GM21390 (cell line): Measurements from ENCODE around the gene NUFIP1.
"Not testable (repeated sequence)": the region's sequence is repeated elsewhere in the genome, so short reads cannot be mapped to it uniquely, and the experiment has no call there.

ENCODE experiments used
- ATAC-seq: cut with Tn5 transposase; IDR thresholded peaks from one replicate; pipeline ENCODE4 v1.9.1; 2021; ENCODE audit not compliant: unreplicated experiment

NUFIP1 gene

GRCh38 chr13:44989071-44989889 lies at the start of gene NUFIP1, which contains the start of gene GPALPP1:
Gene NUFIP1, minus strand, starts transcription at chr13:44989471. Its CDS starts 35 bp downstream, at chr13:44989436.
Gene GPALPP1, plus strand, starts transcription at chr13:44989538. Its CDS starts 117 bp downstream, at chr13:44989655.
- peak; percentile 96 for ATAC-seq

GRCh38 chr13:45036206-45036605 lies 46.9 kb upstream of the NUFIP1 start:
- ATAC-seq = no peak

- ATAC-seq = no peak
Observed at GRCh38 chr13:45034342-45034741, 45.1 kb upstream of the NUFIP1 start.

GRCh38 chr13:45024847-45025246 lies 35.6 kb upstream of the NUFIP1 start:
- no peak for ATAC-seq

GRCh38 chr13:45021250-45021649 lies 32.0 kb upstream of the NUFIP1 start:
- ATAC-seq = no peak

GRCh38 chr13:45019981-45020380 lies 30.7 kb upstream of the NUFIP1 start:
- not testable (repeated sequence) for ATAC-seq

GRCh38 chr13:45016792-45017425 lies 27.6 kb upstream of the NUFIP1 start:
- no peak for ATAC-seq

GRCh38 chr13:45015300-45015699 lies 26.0 kb upstream of the NUFIP1 start:
- ATAC-seq = no peak

- no peak for ATAC-seq
Observed at GRCh38 chr13:45011198-45011597, 21.9 kb upstream of the NUFIP1 start.

- no peak for ATAC-seq
Observed at GRCh38 chr13:45007823-45008222, 18.6 kb upstream of the NUFIP1 start.

- ATAC-seq = no peak
Observed at GRCh38 chr13:45007225-45007624, 18.0 kb upstream of the NUFIP1 start.

GRCh38 chr13:45004096-45004495 lies 14.8 kb upstream of the NUFIP1 start:
- ATAC-seq = no peak

- no peak for ATAC-seq
Observed at GRCh38 chr13:45003417-45003816, 14.1 kb upstream of the NUFIP1 start.

GRCh38 chr13:44989941-44990340 lies 670 bp upstream of the NUFIP1 start:
- ATAC-seq = no peak

GRCh38 chr13:44978328-44978727 lies 10.9 kb downstream of the NUFIP1 start:
- no peak for ATAC-seq

- ATAC-seq = no peak
Observed at GRCh38 chr13:44976949-44977583, 12.2 kb downstream of the NUFIP1 start.

GRCh38 chr13:44976196-44976595 lies 13.1 kb downstream of the NUFIP1 start:
- no peak for ATAC-seq

GRCh38 chr13:44974056-44974793 lies 15.0 kb downstream of the NUFIP1 start:
- no peak for ATAC-seq

GRCh38 chr13:44972956-44973581 lies 16.2 kb downstream of the NUFIP1 start:
- ATAC-seq = no peak
